SKM-1 (cell line): ENCODE results near the gene HINT3.
"Not testable (repeated sequence)": the region's sequence is repeated elsewhere in the genome, so short reads cannot be mapped to it uniquely, and the experiment has no call there.

ENCODE experiments used
- DNase-seq: peaks from one replicate; lab custom pipeline; 2025; ENCODE audit not compliant: unreplicated experiment; lab: John Stamatoyannopoulos, UW

The HINT3 gene

DNA sequence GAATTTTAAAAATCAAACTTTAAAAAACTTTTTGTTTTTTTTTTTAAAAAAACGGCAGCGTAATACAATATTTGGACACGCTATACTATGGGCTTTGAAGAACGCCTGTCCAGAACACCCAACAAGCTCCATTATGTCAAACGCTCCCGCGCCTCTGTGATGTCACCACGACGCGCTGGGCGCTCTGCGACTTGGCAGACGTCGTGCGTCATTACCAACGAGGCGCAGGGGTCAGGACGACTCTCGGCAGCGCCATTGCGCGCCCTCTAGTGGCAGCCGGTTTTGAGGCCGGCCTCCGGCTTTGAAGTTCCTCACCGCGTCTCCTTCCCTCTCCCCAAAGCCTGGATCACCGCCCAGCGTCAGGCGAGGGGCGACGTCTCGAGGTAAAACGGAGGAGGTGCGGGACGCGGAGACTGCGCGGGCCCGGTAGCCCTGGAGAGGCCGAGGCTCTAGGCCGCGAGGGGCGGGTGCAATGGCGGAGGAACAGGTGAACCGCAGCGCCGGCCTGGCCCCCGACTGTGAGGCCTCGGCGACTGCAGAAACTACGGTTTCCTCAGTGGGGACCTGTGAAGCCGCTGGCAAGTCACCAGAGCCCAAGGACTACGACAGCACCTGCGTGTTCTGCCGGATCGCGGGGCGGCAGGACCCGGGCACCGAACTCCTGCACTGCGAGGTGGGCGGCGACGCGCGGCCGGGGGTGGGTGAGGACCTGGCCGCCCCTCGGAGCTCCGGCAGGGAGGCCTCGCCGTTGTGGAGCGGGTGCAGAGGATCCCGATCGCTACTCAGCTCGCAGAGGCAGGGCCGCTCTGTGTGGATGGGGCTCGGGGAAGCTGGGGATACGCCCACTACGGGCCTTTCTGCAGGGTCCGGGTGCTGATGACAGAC is at the start of gene HINT3:
Gene HINT3 (plus strand): TSS at position 265 of the 885 bp plus-strand sequence. CDS start 208 bp downstream, at position 473.
- DNase-seq = peak; percentile 92

DNA sequence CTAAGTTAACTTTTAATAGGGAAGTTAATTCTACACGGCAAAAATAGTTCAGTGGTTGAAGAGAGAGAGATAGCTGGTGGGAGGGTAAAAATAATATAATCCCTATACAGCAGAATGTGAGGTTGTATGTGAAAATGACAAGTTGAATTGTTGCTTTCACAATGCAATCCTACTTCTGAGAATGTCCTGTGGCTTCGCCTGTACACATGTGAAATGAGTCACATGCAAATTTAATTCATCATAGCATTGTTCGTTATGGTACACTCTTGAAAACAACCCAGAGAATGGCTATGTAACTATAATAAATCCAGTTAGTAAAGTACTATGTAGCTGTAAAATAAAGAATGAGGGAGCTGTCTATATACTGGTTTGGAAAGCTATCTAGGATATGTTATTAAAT is 46.0 kb upstream of the HINT3 start:
- DNase-seq = no peak

DNA sequence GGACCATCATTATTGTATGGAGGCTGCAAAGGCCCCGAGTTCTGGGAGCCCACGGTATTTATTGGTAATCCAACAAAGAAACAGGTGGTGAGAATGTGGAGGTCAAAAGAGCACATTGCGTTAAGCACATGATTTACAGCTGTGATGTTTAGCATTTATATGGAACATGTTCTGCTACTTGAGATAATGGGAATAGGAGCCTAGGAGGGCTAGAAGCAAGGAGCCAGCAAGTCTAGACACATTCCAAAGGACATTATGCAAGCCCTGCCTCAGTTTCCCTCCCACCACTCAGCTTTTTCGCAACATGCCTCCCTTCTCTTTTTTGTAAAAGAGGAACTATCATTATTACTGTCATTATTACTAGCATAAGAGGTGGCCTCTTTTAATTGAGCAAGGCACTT is 45.5 kb upstream of the HINT3 start:
- DNase-seq = not testable (repeated sequence)

GRCh38 chr6:125912430-125912829 is 44.1 kb upstream of the HINT3 start:
- DNase-seq = not testable (repeated sequence)

GRCh38 chr6:125913145-125913544 is 43.4 kb upstream of the HINT3 start:
- no peak for DNase-seq

- DNase-seq = no peak
Observed at GRCh38 chr6:125913864-125914351, 42.7 kb upstream of the HINT3 start.

DNA sequence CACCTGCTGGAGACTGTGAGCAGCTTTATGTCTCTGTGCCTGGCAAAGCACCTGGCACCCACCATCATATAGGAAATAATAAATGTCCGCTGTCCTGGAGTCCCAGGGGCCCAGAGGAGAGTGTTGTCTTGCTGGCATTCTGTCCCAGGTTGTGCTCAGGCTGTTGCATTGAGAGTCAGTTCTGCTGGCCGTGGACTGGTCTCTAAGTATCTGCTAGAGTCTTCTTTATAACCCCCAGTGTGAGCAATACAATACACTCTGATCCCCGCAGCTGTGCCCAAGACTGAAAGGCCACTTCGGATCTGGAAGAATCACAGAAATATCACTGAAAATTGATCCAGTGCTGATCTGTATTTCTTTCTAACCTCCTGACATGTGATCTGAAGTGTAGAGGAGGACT is 38.3 kb upstream of the HINT3 start:
- DNase-seq = no peak

DNA sequence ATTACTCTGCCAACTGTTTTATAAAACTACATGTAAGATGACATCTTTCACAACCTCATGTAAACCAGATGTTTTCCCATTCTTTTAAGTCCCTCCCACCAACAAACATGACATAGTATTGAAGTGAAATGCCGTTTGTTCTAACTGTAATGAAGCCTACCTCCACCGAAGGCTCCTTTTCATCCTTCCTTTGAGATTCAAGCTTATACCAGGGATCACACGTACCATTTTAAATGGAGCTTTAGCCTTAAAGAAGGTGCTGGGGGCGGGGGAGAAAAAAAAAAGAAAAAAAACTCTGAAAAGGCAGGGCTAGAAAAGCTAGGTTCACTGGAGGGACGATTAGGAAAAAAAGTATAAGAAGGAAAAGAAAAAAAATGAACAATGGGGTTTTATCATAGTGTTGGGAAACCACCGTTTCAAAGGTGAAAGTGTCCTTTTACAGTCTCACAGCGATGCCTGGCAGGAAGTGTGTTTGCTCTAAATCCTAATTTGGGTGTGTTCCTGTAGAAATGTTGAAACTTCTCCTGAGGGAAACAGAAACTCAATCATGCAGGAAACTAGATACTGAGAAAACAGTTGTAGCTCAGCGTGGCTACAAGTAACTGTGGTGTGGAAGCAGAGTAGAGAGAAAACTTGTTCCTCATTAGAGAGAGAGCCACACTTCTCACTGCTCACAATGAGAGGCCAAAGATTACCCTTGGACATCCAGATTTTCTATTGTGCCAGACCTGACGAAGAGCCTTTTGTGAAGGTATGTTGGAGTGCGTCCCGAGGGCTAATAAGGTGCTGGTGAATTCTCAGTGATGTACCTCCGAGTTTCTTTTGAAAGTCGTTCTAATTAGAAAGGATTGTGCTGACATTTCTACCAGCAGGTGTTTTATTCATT is 37.6 kb upstream of the HINT3 start:
- DNase-seq = peak; percentile 76

DNA sequence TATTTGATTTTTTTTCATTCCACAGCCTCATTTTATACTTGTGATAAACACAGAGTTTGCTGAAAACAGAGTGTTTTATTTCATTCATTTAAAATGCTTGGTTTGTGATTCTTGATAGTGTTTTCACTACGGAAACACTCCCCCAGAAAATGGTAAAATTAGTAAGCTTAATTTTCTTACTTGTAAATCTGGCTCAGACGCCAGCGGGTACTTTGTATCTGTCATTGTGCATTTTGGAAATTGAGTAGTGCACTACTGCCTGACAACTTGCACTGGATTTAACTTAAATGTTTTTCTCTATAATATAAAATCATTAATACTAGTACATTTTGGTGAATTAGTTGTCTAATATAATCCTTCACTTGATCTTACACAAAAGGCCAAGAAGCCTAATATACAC is 37.0 kb upstream of the HINT3 start:
- DNase-seq = no peak

DNA sequence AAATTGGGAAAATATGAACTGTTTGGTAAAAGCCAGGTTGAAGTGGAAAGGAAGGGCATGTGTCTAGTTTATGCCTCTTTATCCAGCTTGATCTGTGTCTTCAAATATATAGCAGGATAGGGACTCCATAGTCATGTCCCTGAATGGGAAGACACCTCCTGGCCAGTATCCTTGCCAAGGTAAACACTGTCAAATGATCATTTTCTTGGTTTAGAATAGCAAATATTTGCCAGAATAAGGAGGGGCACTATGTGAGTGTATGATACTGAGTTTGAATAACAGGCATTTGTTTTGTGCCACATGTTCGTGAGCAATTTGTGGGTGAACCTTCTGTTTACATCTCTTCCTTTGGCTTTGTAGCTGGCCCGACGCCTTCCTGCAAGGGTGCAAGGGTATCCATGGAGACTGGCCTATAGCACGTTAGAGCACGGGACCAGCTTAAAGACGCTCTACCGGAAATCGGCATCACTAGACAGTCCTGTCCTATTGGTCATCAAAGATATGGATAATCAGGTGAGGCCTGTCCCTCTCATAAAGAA is 34.2 kb upstream of the HINT3 start:
- DNase-seq = no peak

DNA sequence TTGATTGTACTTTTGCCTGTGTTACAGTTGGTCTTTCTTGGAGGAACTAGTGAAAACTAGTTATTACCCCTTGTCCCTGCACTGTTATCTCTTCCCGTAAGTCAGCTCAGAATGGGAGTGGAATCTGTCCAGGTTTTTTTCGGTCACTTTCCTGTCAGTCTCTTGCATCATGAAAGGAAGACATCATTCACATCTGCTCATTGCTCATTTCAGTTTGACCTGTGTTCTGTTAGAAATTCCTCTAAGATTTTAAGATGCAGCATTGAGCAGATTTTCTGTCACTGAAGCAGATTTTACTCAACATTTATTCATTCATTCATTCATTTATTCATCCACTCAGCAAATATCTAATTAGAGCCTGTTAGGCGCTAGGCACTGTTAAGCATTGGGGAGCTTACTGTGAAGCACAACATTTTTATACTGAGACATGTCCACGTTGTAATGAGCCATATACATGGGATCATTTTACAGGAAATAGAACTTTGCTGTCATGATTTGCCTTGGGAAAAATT is 33.1 kb upstream of the HINT3 start:
- DNase-seq = no peak

DNA sequence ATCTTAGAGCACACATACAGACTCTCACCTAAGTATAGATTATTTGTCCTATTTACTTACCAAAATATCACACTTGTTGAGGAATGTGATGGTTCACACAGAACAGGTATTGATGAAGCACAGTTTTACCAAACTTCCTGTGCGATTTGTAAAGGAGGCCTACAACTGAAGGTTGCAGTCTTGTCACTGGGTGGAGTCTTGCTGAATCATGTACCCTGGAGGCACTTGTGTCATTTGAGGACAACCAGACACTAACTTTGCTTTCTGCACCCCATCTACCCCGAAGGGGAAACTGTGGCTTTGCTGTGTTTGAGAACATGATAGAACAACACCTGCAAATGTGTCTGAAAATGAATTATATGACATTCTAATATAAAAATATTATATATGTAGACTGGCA is 32.4 kb upstream of the HINT3 start:
- no peak for DNase-seq

- no peak for DNase-seq
Observed at GRCh38 chr6:125924697-125925358, 31.7 kb upstream of the HINT3 start.

DNA sequence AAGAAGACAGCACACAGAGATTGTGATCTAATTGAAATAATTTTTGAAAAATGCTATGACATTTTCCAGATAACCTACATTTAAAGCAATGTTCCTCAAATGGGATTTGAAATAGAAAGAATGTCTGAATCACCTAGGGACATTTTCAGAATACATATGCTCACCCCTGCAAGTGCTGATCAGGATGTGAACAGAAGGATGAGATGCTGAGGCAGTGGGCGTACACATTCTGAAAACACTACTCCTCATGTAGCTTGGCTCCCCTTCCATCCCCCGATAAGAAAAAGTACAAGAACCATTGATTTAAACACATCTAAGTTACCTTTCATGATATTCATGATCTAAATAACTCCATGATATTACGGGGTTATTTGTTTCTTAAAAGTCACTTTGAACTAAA is 29.9 kb upstream of the HINT3 start:
- DNase-seq = no peak

GRCh38 chr6:125927761-125928160 is 28.8 kb upstream of the HINT3 start:
- DNase-seq = no peak

- DNase-seq = no peak
Observed at GRCh38 chr6:125930765-125931418, 25.7 kb upstream of the HINT3 start.

GRCh38 chr6:125931733-125932450 is 24.7 kb upstream of the HINT3 start:
- DNase-seq = no peak

DNA sequence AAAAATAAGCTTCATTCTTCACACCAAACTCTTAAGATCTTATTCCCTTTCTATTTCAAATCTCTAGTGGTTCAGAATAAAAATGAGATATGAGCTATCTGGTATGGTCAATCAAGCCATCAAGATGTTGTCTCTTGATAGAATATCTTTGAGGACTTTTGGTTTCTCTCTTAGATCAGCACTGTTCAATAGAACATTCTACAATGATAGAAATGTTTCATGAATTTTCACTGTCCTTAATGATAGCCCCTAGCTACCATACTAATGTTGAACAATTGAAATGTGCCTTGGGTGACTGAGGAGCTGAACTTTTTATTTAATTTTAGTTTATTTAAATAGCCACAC is 24.1 kb upstream of the HINT3 start:
- DNase-seq = no peak

- DNase-seq = not testable (repeated sequence)
Observed at GRCh38 chr6:125935520-125935919, 21.1 kb upstream of the HINT3 start.

DNA sequence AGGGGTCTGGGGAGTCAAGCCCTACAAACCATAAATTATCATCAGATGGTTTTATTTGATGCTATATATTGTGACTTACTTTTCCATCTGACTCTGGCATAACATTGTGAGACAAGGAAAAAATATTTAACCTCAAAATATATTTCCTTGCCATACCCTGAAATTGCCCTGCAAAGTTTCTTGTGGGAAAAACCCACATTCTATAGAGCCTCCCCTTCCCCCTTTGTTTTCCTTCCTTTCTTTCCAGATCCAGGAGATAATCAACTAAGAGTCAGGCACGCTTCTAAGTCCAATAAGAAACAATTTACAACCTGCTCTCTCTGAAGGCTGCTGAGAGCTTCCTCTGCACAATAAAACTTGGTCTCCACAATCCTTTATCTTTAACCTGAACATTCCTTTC is 17.5 kb upstream of the HINT3 start:
- no peak for DNase-seq
